ENCODE measurements around the gene SPATA20.

SPATA20 gene

DNA sequence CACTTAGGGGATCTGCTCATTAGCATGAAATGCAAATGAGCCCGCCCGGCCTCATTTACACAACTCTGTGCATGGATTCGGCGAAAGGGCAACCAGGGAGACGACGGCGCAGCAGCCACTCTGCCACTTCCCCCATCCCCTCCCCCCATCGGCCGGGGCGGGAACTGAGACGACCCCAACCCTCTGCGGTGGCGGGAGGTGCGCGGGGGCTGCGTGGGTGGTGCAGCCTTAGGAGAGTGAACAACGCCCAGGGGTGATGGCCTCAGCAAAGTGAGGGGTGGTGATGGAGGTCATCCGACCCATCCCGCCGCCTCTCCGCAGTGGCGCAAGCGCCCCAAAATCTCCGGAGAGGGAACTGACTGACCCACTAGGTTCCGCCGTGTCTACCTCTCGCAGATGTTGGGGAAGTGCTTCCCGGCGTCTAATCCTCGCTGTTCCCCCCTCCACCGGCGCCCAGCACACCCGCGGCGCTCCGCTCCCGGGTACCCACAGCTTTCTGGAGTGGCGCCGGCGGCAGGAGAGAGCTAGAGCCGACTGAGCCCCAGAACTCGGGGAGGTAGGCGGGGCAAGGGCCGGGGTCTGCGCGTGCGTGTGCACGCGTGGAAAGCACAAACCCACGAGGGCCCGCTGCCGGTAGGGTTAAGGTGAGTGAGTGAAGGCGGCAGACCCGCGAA lies 12.1 kb downstream of the SPATA20 start:
- no peak for DNase-seq (ENCODE audit: low read depth, low spot score)

DNA sequence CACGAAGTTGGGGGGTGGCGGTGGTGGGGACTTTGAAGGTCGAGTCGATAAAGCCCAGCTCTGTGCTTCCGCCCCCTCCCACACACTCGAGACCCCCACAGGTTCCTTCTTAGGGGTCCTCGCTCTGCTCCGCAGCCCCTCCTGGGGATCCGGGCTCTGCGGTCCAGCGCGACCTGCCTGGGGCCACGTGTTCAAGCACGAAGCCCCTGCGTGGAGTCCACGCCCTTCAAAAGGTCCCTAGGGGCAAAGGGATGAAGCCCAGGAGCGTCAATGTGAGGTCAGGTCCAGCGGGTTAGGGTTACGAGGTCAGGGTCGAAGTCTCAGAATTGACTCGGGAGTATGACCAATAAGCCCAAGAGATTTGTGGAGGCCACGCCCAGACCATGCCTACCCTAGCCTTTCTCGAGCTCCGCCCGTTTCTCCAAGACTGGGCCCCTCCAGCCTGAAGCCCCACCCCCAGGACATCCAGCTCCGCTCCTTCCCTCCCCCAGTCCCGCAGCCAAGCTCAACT lies 12.8 kb downstream of the SPATA20 start:
- DNase-seq (ENCODE audit: low read depth, low spot score), result no peak

DNA sequence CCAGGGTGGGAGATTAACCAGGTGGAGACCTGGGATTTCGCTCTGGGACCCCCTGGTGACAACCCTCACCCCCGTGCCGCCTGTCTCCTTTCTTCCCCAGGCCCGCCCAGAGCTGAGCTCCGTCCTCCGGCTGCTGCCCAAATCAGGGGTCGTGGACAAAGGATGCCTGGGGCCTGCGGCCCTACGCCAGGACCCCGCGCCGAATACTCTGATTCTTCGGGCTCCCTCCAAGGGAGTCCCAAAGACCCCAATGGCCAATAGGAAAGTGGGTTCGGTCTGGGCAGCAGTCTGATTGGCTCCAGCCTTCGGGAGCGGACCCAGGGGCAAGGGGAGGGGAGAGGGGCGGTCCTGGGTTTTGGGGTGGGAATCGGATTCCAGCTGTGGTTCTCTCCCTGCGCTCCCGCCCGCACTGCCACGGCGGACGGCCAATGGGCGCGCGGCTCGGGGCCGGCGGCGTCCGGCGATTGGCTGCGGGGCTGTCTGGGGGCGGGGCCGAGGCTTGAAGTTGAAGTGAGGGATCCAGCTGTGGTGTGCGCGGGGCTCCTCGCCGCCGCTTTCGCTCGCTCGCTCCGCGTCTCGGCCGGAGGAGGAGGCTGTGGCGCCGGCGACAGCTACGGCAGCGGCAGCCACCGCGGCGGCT lies 13.3 kb downstream of the SPATA20 start, which contains the start of gene CACNA1G:
TSS of gene CACNA1G (plus strand) at position 531 of the 640 bp plus-strand sequence. CDS start 745 bp downstream, outside the sequence.
- DNase-seq (ENCODE audit: low read depth, low spot score), result peak; percentile 73

DNA sequence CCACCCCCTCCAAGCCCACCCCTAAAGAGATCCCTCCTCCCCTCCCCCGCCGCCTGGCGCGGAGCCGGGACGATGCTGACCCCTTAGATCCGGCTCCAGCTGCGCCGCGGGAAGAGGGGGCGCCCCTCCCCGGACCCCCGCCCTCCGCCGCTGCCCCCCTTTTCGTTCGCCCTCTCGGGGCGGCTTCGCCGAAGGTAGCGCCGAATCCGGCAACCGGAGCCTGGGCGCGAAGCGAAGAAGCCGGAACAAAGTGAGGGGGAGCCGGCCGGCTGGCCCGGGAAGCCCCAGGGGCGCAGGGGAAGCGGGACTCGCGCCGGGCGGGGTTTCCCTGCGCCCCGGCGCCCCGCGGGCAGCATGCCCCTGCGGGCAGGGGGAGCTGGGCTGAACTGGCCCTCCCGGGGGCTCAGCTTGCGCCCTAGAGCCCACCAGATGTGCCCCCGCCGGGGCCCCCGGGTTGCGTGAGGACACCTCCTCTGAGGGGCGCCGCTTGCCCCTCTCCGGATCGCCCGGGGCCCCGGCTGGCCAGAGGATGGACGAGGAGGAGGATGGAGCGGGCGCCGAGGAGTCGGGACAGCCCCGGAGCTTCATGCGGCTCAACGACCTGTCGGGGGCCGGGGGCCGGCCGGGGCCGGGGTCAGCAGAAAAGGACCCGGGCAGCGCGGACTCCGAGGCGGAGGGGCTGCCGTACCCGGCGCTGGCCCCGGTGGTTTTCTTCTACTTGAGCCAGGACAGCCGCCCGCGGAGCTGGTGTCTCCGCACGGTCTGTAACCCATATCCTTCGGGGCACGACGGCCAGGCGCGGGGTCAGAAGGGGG lies 14.2 kb downstream of the SPATA20 start:
- DNase-seq (ENCODE audit: low read depth, low spot score), result no peak

DNA sequence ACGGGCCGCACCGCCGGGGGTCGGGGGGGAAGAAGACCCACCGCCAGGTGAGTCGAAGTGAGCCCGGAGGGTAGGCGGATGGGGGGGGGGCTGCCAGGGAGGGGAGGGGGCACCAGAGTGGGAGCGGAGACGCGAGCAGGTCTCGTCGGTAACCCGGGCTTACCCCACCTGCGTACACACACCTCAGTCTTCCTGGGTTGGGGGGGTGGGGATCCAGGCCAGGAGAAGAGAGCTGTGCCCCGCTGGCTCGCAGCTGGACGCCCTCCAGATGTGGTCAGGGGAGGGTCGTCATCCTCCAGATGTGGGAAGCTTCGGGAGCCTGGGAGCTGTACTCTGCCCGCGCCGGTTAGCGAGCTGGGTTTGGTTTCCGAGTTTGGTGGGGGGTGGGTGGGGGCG lies 14.8 kb downstream of the SPATA20 start:
- no peak for DNase-seq (ENCODE audit: low read depth, low spot score)

DNA sequence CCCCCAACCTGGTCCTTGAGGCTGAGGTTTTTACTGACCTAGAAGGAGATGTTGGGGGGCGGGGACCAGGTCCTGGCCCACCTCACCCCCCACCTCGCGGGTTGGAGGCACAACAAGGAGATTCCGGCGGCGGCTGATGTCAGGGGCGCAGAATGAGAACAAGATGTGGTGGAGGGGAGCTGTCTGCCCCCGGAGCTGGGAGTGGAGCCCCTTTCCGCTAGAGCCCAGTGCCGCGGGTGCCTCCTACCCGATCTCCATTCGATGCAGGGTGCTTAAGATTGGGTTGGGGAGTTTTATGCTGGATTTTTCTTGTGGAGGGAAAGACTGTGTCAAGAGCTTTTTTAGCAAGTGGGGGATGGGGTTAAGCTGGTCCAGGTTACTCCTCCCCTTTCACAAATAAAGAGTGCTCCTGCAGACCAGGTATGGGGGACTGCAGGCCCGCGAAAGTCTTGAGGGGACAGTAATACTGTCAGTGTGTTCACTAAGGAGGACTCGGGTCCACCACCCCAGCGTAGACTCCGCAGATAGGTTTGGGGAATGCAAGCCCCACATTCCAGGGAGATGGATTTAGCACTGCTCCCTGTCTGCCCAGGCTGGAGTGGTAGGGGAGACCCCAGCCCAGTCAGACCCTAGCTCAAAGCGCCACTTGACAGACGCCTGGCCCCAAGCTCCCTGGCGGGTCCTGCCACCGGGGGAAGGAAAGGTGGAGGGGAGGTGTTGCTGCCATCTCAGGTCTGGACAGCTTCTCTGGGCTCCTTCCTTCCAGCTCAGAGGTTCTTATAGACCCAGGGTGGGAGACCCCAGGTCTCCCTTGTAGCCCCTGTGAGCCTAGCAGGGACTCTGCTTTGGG lies 15.5 kb downstream of the SPATA20 start:
- DNase-seq (ENCODE audit: low read depth, low spot score), result no peak

DNA sequence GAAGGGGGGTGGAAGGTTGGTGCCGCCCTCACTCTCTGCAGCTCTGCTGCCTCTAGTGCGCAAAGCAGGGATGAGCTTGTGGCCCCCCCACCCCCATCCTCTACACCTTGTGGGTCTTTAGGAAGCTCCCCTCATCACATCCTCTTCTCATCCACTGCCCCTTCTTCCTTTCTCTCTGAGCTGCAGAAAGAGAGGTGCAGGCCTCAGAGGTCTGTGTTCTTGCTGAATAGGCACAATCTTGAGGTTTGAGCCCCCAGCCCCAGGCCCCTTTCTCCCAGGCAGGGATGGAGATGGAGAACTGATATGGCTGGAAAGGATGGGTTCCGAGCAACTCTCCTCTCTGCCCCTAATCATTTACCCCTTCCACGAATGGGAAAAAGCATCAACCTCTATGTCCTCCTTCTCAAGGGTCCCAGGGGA lies 16.1 kb downstream of the SPATA20 start:
- DNase-seq (ENCODE audit: low read depth, low spot score), result no peak

DNA sequence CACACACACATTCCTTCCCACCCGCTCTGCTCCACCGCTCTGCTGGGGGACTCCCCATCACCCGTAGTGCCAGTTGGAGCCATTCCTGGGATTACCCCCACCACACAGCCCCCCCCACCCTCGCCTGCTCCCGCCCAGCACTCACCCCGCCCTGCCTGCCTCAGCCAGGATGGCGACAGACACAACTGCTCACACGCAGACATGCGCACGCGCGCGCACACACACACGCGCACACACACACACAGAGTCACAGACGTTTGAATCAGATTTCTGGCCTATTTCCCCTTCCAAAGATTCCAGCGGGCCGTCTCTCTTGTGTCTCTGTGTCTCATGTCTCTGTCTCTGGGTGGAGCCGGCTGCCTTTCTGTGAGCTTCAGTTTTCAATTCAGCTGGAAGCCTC lies 17.9 kb downstream of the SPATA20 start:
- no peak for DNase-seq (ENCODE audit: low read depth, low spot score)

DNA sequence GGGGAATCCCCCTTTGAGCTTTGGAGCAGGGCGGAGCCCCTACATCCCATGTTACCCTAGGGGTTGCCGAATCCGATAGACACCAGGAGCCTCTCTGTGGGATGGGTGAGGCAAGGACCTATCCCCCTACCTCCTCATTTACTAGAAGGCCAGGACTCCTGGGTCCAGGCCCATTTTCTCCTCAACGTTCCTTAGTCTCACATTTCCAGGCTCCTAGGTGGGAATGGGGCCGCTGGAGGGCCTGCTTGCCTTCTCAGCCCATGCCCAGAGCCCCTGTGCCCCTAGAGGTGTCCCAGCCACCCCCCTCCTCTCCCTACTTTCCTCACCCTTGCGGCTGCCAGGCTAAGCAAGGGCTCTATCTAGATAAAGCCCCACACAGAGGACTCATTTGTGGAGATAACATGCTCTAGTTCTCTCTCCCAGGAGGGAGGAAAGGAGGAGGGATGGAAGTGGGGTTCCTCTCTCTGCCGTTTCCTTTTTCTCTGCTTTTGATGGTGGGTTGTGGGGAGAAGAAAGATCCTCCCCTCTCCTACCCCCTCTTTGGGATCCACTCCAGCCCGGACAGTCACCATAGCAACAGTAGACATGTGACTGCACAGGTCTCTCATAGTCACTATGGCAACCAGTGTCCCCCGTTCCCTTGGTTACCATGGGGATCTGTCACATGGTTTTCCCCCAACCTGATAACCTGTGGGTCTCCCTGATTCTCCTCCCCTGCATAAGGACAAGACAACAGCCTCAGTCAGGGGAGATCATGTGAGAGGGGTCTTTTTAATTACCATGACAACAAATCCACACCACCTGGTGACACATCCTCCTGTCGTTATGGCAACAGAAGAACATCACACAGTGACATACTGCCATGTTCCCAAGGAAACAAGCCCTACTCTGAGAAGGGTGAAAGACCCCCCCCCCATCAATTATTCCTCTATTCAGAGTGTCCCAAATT lies 18.7 kb downstream of the SPATA20 start:
- no peak for DNase-seq (ENCODE audit: low read depth, low spot score)

DNA sequence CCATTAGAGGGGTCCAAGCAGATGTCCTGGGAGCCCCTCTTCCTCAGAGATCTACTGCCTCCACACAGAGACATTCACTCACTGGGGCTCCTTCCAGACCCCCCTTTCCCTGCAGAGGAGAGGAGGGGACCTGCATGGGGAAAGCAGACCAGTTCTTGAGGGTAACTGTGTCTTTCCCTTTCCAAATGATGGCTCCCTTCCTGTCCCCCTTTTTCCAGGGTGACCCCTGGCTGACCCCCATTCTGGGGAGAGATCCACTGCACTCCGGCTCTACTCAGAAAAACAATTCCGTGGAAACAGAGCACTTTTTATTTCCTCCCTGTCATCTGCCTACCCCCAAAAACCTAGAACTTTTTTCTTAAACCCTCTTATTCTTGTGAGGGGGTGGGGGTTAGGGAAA lies 19.9 kb downstream of the SPATA20 start:
- no peak for DNase-seq (ENCODE audit: low read depth, low spot score)

DNA sequence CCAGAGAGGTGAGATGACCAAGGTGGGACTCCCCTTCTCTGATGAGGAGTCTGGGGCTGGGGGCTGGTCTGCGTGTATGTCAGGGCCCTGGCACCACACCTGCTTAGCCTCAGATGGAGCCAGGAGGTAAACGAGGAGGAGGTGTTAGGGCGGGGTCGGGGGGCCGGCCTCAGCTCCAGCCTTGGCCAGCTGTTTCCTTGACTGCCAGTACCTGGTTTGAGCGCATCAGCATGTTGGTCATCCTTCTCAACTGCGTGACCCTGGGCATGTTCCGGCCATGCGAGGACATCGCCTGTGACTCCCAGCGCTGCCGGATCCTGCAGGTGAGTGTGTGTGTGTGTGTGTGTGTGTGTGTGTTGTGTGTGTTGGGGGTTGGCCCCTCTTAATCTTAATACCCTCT lies 21.7 kb downstream of the SPATA20 start:
- DNase-seq (ENCODE audit: low read depth, low spot score), result no peak

DNA sequence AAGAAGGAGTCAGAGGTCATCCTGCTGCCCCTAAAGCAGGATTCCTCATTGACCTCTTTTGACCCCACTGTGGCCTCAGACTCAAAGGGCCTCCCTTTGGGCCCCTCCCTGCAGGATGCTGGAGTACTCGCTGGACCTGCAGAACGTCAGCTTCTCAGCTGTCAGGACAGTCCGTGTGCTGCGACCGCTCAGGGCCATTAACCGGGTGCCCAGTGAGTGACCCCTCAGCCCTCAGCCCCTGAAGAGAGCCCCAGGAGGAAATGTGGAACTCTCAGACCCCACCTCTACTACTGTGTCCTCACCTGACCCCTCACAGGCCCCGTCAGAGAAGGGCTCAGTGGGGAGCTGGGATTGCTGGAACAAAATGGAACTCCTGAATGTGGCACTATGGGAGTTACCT lies 22.6 kb downstream of the SPATA20 start:
- DNase-seq (ENCODE audit: low read depth, low spot score), result no peak

DNA sequence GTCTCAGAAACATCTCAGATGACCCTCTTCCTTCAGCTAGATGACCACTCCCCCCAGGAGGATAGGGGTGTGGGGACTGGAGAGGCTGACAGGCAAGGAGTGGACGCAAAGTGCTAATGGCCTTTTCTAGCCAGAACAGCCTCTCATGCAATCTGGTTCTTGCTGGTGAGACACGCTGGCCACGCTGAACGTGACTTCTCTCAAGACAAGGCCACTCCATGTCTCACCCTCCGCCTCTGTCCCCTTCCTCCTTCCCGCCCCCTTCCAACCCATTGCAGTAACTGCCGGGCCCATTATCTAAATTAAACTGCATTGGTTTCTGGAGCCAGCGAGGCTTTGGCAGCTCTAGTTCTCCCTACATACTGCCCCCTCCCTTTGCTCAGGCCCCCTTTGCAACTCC lies 23.1 kb downstream of the SPATA20 start:
- DNase-seq (ENCODE audit: low read depth, low spot score), result no peak

DNA sequence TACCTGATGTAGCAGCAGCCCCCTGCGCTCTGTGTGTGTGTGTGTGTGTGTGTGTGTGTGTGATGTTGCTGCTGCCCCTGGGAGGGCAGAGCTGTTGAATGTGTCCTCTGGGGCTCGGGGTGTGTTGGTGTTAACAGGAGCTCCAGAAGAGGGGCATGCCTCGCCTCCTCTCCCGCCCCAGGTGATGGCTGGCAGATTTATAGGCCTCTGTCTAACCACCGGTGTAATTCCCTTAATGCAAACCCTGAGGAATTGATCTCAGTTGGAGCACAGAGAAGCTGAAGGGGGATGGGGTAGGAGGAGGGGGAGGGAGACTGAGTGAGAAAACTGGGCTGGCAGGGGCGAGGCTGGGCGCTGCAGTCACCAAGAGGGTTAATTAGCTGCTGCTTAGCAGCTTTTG lies 23.6 kb downstream of the SPATA20 start:
- no peak for DNase-seq (ENCODE audit: low read depth, low spot score)

DNA sequence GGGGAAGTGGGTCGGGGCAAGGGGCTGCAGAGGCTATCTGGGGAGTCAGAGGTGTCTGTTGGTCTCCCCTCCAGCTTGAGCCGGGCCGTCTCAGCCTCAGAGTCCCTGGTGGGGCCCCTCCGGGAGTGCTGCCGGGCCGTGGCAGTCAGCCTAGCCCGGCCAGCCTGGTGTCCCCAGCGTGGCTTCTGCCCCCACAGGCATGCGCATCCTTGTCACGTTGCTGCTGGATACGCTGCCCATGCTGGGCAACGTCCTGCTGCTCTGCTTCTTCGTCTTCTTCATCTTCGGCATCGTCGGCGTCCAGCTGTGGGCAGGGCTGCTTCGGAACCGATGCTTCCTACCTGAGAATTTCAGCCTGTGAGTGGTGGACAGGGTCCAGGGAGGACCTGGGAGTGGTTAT lies 24.7 kb downstream of the SPATA20 start:
- DNase-seq (ENCODE audit: low read depth, low spot score), result no peak

DNA sequence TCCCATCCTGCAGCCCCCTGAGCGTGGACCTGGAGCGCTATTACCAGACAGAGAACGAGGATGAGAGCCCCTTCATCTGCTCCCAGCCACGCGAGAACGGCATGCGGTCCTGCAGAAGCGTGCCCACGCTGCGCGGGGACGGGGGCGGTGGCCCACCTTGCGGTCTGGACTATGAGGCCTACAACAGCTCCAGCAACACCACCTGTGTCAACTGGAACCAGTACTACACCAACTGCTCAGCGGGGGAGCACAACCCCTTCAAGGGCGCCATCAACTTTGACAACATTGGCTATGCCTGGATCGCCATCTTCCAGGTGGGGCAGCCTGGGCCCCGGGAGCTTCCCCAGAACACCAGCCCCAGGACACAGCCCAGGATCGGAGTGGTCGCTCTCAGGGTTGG lies 25.6 kb downstream of the SPATA20 start:
- no peak for DNase-seq (ENCODE audit: low read depth, low spot score)

DNA sequence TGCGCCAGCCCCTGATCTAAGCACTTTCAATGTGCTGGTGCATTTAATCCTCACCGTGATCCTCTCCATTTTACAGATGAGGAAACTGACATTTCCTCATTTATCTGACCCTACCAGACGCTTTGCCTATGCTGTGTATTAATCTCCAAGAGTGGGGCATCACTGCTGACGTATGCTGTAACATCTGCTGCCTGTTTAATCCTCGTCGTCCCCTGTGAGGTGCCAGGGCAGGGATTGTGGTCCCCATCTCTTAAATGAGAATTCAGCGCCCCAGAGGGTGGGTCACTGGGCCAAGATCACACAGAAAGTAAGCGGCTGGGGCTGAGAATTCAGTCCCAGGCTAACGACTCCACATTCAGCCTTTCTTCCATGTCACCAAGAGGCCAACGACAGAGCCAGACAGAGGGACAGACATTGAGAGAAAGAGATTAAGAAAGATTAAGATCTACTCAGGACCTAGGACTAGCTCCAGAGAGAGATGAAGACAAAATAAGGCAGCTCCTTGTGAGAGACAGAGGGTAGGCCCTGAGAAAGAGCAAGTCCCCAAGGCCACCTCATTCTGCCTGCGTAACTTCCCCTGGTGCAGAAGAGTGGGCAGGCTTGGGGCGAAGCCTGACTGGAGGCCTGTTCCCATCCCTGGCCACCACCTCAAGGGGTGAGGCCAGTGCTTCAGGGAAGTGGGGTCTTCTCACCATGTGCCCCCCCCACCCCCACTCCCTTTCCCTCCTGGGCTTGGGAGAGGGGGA lies 27.1 kb downstream of the SPATA20 start:
- no peak for DNase-seq (ENCODE audit: low read depth, low spot score)

DNA sequence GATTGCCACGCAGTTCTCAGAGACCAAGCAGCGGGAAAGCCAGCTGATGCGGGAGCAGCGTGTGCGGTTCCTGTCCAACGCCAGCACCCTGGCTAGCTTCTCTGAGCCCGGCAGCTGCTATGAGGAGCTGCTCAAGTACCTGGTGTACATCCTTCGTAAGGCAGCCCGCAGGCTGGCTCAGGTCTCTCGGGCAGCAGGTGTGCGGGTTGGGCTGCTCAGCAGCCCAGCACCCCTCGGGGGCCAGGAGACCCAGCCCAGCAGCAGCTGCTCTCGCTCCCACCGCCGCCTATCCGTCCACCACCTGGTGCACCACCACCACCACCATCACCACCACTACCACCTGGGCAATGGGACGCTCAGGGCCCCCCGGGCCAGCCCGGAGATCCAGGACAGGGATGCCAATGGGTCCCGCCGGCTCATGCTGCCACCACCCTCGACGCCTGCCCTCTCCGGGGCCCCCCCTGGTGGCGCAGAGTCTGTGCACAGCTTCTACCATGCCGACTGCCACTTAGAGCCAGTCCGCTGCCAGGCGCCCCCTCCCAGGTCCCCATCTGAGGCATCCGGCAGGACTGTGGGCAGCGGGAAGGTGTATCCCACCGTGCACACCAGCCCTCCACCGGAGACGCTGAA lies 28.7 kb downstream of the SPATA20 start:
- DNase-seq (ENCODE audit: low read depth, low spot score), result no peak

DNA sequence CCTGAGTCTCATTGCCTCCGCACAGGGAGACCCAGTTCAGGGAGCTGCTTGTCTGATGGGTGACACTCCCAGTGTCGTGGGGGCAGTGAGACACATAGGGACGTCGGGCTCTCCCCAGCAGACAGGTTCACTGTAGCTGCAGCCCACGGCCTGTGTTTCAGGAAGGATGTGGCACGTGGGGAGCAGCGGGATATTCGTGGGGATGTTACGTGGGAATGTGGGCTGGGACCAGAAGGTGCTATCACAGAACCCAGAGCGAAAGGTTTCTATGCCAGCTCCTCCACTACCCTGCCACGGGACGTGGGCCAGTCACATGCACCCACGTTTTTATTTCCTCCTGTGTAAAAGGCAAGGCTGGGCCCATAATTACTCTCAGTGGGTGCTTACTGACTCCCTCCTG lies 29.9 kb downstream of the SPATA20 start:
- DNase-seq (ENCODE audit: low read depth, low spot score), result no peak

All from activated naive CD8-positive, alpha-beta T cell treated with anti-CD3 and anti-CD28 coated beads, Interleukin-2, amount 50 U/mL, for 16 hours (primary cell).